Panc1 (cell line): ENCODE data around the gene SCAANT1. TPM values are rescaled to one million over a fixed set of nuclear protein-coding genes. Genes with fewer than 3 reads are reported as not detected.

Experiments used
- ATAC-seq: fragments of 200-7000 bp; cut with Tn5 transposase; 2 replicates; pipeline ENCODE4 v1.9.1; 2020; ENCODE audit warnings: mild to moderate bottlenecking, moderate library complexity
- BruUV-seq: library from RNA; stranded (reverse); fragments of 400-500 nt; replicated peaks from 2 replicates; lab custom pipeline; 2021; lab: Mats Ljungman, UMichigan
- CTCF ChIA-PET: fragments of 300-600 bp; sonication (Branson Sonifier 250); formaldehyde crosslinking; loops from one replicate; lab custom pipeline; 2022; ENCODE audit warnings: antibody characterized with exemption; lab: Charles Lee
- POLR2A ChIA-PET: fragments of 300-600 bp; sonication (Branson Sonifier 250); formaldehyde crosslinking; loops from one replicate; lab custom pipeline; 2022; ENCODE audit warnings: antibody characterized with exemption; lab: Charles Lee
- DNase-seq: peaks from one replicate; pipeline ENCODE4 v3.0.0-alpha.2; 2010; ENCODE audit warnings: low read depth, low spot score
- H3K27ac ChIP-seq: 2 replicates; pipeline ENCODE4 v1.5.1; 2011; ENCODE audit warnings: mild to moderate bottlenecking, low read length, inconsistent platforms
- H3K27me3 ChIP-seq: fragments of 200-500 bp; sonication (Bioruptor generic); 2 replicates; pipeline ENCODE4 v1.6.0; 2014; ENCODE audit warnings: low read length, inconsistent platforms; ENCODE audit not compliant: control insufficient read depth, insufficient read depth
- H3K36me3 ChIP-seq: fragments of 200-500 bp; sonication (Bioruptor generic); 2 replicates; pipeline ENCODE4 v1.5.1; 2014; ENCODE audit warnings: inconsistent platforms, mild to moderate bottlenecking, low read length, moderate library complexity; ENCODE audit not compliant: control insufficient read depth, insufficient read depth
- H3K4me1 ChIP-seq: 2 replicates; pipeline ENCODE4 v1.5.1; 2011; ENCODE audit warnings: inconsistent platforms, mild to moderate bottlenecking, low read length, moderate library complexity; ENCODE audit not compliant: control insufficient read depth, insufficient read depth
- H3K4me3 ChIP-seq, 2 experiments: 2 replicates each; pipeline ENCODE4 v1.5.1; 2011 to 2012; ENCODE audit warnings: low read depth in 2 of 2, low read length in 2 of 2, mild to moderate bottlenecking in 2 of 2, inconsistent platforms in 1 of 2, moderate library complexity in 1 of 2
- H3K9me3 ChIP-seq: fragments of 200-500 bp; sonication (Bioruptor generic); 2 replicates; pipeline ENCODE4 v1.5.1; 2014; ENCODE audit warnings: low read depth, mild to moderate bottlenecking, inconsistent platforms, low read length, moderate library complexity; ENCODE audit not compliant: control insufficient read depth, insufficient read depth
- POLR2AphosphoS5 ChIP-seq: IDR thresholded peaks from 2 replicates; pipeline ENCODE4 v1.6.1; 2012; ENCODE audit warnings: mild to moderate bottlenecking, low read depth, low read length, moderate library complexity
- SIN3A ChIP-seq: IDR thresholded peaks from 2 replicates; pipeline ENCODE4 v1.6.1; 2012; ENCODE audit warnings: low read depth, mild to moderate bottlenecking, low read length, moderate library complexity, borderline replicate concordance; ENCODE audit not compliant: insufficient read depth
- TCF7L2 ChIP-seq: IDR thresholded peaks from 2 replicates; pipeline ENCODE4 v1.6.1; 2011; ENCODE audit warnings: mild to moderate bottlenecking, low read depth, low read length, inconsistent platforms
- in situ Hi-C: cut with HindIII; loops from 2 replicates; pipeline ENCODE4 v1.10.0; 2016; ENCODE audit warnings: low sequenced_read_pairs, low pct_unique_long_range_greater_than_20kb
- intact Hi-C: fragments of 100-400 bp; cut with micrococcal nuclease; formaldehyde crosslinking; loops from one replicate; pipeline ENCODE4 v1.10.0; 2022; ENCODE audit not compliant: unreplicated experiment
- total RNA-seq: library from RNA; stranded (reverse); gene quantifications from one replicate; pipeline ENCODE4 v1.2.1, GENCODE V29; 2021; ENCODE audit not compliant: unreplicated experiment
- TF ChIP-seq, protein P1 (sequence below), 2 experiments: IDR thresholded peaks; 2 replicates each; pipeline ENCODE4 v1.6.1; 2011 to 2012; ENCODE audit warnings: low read depth in 2 of 2, control low read depth in 1 of 2, low read length in 1 of 2, mild to moderate bottlenecking in 1 of 2, moderate library complexity in 1 of 2; ENCODE audit not compliant: insufficient read depth in 1 of 2
- TF ChIP-seq, protein P2 (sequence below): fragments of 450-650 bp; IDR thresholded peaks from 2 replicates; pipeline ENCODE4 v1.5.1; 2017; ENCODE audit warnings: mild to moderate bottlenecking

The SCAANT1 gene
- total RNA-seq, 1 experiment from 2014 or later, result not detected

DNA sequence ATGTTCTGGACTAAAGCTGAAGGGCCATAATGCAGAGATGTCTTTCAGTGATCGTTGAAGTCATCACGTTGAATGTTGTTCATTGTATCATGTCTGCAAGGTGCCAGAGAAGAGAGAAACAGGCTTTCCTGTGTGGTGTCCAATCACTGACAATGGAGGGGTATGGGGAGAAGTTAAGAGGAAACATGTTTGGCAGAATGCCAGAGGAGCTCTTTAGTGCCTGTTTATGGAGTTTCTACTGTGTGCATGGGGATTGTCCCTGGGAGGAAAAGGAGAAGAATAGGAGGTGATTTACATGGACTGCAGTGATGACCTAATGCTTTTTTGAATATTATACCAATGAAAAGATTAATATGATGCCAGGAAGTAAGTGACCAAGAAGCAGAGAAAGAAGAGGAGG, 11.7 kb downstream of the SCAANT1 start:
- TF ChIP-seq, protein P1, sequence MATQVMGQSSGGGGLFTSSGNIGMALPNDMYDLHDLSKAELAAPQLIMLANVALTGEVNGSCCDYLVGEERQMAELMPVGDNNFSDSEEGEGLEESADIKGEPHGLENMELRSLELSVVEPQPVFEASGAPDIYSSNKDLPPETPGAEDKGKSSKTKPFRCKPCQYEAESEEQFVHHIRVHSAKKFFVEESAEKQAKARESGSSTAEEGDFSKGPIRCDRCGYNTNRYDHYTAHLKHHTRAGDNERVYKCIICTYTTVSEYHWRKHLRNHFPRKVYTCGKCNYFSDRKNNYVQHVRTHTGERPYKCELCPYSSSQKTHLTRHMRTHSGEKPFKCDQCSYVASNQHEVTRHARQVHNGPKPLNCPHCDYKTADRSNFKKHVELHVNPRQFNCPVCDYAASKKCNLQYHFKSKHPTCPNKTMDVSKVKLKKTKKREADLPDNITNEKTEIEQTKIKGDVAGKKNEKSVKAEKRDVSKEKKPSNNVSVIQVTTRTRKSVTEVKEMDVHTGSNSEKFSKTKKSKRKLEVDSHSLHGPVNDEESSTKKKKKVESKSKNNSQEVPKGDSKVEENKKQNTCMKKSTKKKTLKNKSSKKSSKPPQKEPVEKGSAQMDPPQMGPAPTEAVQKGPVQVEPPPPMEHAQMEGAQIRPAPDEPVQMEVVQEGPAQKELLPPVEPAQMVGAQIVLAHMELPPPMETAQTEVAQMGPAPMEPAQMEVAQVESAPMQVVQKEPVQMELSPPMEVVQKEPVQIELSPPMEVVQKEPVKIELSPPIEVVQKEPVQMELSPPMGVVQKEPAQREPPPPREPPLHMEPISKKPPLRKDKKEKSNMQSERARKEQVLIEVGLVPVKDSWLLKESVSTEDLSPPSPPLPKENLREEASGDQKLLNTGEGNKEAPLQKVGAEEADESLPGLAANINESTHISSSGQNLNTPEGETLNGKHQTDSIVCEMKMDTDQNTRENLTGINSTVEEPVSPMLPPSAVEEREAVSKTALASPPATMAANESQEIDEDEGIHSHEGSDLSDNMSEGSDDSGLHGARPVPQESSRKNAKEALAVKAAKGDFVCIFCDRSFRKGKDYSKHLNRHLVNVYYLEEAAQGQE (IDR thresholded peaks at IDR 0.05; ENCODE audit: insufficient read depth in 1 of 2, low read depth in 2 of 2, low read length in 1 of 2), result no peak
- TF ChIP-seq TCF7L2, result no peak
- no peak for TF ChIP-seq POLR2AphosphoS5
- TF ChIP-seq, protein P2, sequence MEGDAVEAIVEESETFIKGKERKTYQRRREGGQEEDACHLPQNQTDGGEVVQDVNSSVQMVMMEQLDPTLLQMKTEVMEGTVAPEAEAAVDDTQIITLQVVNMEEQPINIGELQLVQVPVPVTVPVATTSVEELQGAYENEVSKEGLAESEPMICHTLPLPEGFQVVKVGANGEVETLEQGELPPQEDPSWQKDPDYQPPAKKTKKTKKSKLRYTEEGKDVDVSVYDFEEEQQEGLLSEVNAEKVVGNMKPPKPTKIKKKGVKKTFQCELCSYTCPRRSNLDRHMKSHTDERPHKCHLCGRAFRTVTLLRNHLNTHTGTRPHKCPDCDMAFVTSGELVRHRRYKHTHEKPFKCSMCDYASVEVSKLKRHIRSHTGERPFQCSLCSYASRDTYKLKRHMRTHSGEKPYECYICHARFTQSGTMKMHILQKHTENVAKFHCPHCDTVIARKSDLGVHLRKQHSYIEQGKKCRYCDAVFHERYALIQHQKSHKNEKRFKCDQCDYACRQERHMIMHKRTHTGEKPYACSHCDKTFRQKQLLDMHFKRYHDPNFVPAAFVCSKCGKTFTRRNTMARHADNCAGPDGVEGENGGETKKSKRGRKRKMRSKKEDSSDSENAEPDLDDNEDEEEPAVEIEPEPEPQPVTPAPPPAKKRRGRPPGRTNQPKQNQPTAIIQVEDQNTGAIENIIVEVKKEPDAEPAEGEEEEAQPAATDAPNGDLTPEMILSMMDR, result no peak
- TF ChIP-seq SIN3A, result no peak
- H3K4me1 ChIP-seq, result no peaks in the 10 kb centered on the region
- no peak overlapping the region for H3K27ac ChIP-seq
- in situ Hi-C loops, result no loop called here
- H3K9me3 ChIP-seq, result no peaks in the 10 kb centered on the region
- no peaks in the 10 kb centered on the region for H3K27me3 ChIP-seq
- ChIA-PET CTCF (no interaction called here), POLR2A (no interaction called here)
- DNase-seq, result no peak
- intact Hi-C loops, result no loop called here
- H3K4me3 ChIP-seq, result no peak overlapping the region
- no peak for ATAC-seq
- BruUV-seq, result no TSS peak
- H3K36me3 ChIP-seq, result no peaks in the 10 kb centered on the region

DNA sequence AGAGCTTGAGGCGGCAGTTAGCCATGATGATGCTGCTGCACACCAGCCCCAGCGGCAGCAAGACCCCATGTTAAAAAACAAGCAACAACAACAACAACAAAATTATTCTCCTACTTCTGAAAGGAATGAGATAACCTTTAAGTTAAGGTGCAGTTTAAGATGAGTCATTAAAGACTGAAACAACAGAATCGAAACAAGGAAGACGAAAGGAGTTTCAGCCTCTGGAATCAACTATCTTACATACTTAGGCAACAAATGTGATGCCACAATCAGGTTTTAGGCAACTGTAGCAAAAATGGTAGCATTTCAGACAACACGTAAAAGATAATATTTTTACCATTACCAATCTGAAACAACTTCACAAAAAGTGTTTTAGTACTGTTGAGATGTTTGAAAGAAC, 12.2 kb downstream of the SCAANT1 start:
- POLR2A ChIA-PET, result no interaction called here
- CTCF ChIA-PET, result no interaction called here
- in situ Hi-C loops, result no loop called here
- H3K4me1 ChIP-seq, result no peaks in the 10 kb centered on the region
- TF ChIP-seq POLR2AphosphoS5 (no peak), TCF7L2 (no peak), SIN3A (no peak)
- TF ChIP-seq, protein P2, result no peak
- no peaks in the 10 kb centered on the region for H3K36me3 ChIP-seq
- ATAC-seq (no peak), DNase-seq (no peak)
- BruUV-seq, result no TSS peak
- H3K4me3 ChIP-seq, result no peak overlapping the region
- H3K9me3 ChIP-seq, result no peaks in the 10 kb centered on the region
- intact Hi-C loops, result no loop called here
- H3K27ac ChIP-seq, result no peak overlapping the region
- H3K27me3 ChIP-seq, result no peaks in the 10 kb centered on the region
